ENCODE measurements around the gene RAB42.
"Not testable (repeated sequence)": the region's sequence is repeated elsewhere in the genome, so short reads cannot be mapped to it uniquely, and the experiment has no call there.

Gene RAB42

DNA sequence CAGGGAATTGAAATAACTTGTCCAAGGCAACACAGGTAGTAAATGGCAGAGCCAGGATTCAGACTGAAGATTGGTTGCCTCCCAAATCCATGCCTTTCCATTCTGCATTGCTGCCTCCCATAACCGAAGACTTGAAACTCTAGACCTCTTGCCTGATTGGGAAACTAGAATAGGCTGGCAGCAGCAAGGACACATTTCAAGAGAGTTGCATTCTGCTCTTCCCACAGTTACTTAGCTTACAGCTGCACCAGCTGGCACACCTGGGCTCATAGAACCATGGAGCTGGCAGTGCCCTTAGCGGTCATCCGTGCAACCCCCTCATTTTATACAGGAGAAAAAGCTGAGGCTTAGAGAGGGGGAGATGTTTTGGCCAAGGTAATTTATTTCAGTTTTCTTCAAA, 31.2 kb upstream of the RAB42 start:
- Histone ChIP-seq H3K36me3 (peaks cover 92% of the 10 kb centered on the region), H3K27ac (no peak overlapping the region), H3K4me3 (ENCODE audit: low read depth in 1 of 2, low read length in 1 of 2) (no peak overlapping the region), H3K4me1 (ENCODE audit: control insufficient read depth in 1 of 2, insufficient read depth in 1 of 2, low read depth in 1 of 2, low read length in 1 of 2) (no peaks in the 10 kb centered on the region), H3K9me3 (no peaks in the 10 kb centered on the region), H3K27me3 (no peaks in the 10 kb centered on the region)
- TF ChIP-seq CTCF (IDR thresholded peaks at IDR 0.05), result no peak

- H3K4me1 ChIP-seq (ENCODE audit: control insufficient read depth in 1 of 2, insufficient read depth in 1 of 2, low read depth in 1 of 2, low read length in 1 of 2), result no peaks in the 10 kb centered on the region
- no peak overlapping the region for H3K4me3 ChIP-seq (ENCODE audit: low read depth in 1 of 2, low read length in 1 of 2)
- TF ChIP-seq CTCF (IDR thresholded peaks at IDR 0.05), result no peak
- no peaks in the 10 kb centered on the region for H3K27me3 ChIP-seq
- H3K9me3 ChIP-seq, result no peaks in the 10 kb centered on the region
- H3K36me3 ChIP-seq, result peaks cover 97% of the 10 kb centered on the region
- H3K27ac ChIP-seq, result no peak overlapping the region
Measured at GRCh38 chr1:28564310-28564709, 27.8 kb upstream of the RAB42 start.

DNA sequence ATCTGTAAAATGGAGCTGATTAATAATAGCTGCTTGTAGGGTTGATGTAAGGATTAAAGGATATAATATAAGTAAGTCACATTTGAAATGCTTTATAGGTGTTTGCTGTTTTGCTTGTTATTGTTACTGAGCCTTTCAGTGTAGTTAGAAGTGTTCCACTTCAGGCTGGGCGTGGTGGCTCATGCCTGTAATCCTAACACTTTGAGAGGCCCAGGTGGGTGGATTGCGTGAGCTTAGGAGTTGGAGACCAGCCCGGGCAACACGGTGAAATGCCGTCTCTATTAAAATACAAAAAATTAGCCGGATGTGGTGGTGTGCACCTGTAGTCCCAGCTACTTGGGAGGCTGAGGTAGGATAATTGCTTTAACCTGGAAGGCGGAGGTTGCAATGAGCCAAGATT, 27.0 kb upstream of the RAB42 start:
- Histone ChIP-seq H3K4me1 (ENCODE audit: control insufficient read depth in 1 of 2, insufficient read depth in 1 of 2, low read depth in 1 of 2, low read length in 1 of 2) (no peaks in the 10 kb centered on the region), H3K27me3 (no peaks in the 10 kb centered on the region), H3K9me3 (no peaks in the 10 kb centered on the region), H3K27ac (no peak overlapping the region), H3K4me3 (ENCODE audit: low read depth in 1 of 2, low read length in 1 of 2) (no peak overlapping the region), H3K36me3 (peaks cover 95% of the 10 kb centered on the region)
- no peak for TF ChIP-seq CTCF (IDR thresholded peaks at IDR 0.05)

- Histone ChIP-seq H3K4me1 (ENCODE audit: control insufficient read depth in 1 of 2, insufficient read depth in 1 of 2, low read depth in 1 of 2, low read length in 1 of 2) (no peaks in the 10 kb centered on the region), H3K27ac (no peak overlapping the region), H3K4me3 (ENCODE audit: low read depth in 1 of 2, low read length in 1 of 2) (no peak overlapping the region), H3K9me3 (no peaks in the 10 kb centered on the region), H3K36me3 (peaks cover 94% of the 10 kb centered on the region), H3K27me3 (no peaks in the 10 kb centered on the region)
- TF ChIP-seq CTCF (IDR thresholded peaks at IDR 0.05), result no peak
Measured at GRCh38 chr1:28565726-28566125, 26.3 kb upstream of the RAB42 start.

DNA sequence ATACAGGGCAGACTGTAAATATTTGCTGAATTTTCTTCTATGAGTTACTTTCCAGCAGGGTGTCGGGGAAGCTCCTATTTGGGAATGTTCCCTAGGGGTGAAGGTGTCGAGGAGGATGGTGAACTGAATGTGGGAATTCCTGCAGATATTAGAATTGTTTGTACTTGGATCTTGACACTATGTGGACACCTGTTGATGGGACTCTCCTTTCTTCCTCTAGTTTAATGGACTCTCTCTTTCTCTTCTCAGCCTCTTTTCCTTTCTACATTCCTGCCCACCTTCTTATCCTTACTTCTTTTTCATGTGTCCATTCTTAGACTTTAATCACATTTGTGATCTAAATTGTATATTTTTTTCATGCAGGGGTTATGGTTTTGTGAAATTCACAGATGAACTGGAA, 25.1 kb upstream of the RAB42 start:
- peaks cover 94% of the 10 kb centered on the region for H3K36me3 ChIP-seq
- no peaks in the 10 kb centered on the region for H3K9me3 ChIP-seq
- TF ChIP-seq CTCF (IDR thresholded peaks at IDR 0.05), result no peak
- no peaks in the 10 kb centered on the region for H3K27me3 ChIP-seq
- H3K4me1 ChIP-seq (ENCODE audit: control insufficient read depth in 1 of 2, insufficient read depth in 1 of 2, low read depth in 1 of 2, low read length in 1 of 2), result no peaks in the 10 kb centered on the region
- H3K4me3 ChIP-seq (ENCODE audit: low read depth in 1 of 2, low read length in 1 of 2), result no peak overlapping the region
- no peak overlapping the region for H3K27ac ChIP-seq

- H3K27ac ChIP-seq, result no peak overlapping the region
- H3K27me3 ChIP-seq, result no peaks in the 10 kb centered on the region
- no peak for TF ChIP-seq CTCF (IDR thresholded peaks at IDR 0.05)
- peaks cover 87% of the 10 kb centered on the region for H3K36me3 ChIP-seq
- no peaks in the 10 kb centered on the region for H3K9me3 ChIP-seq
- H3K4me1 ChIP-seq (ENCODE audit: control insufficient read depth in 1 of 2, insufficient read depth in 1 of 2, low read depth in 1 of 2, low read length in 1 of 2), result no peaks in the 10 kb centered on the region
- H3K4me3 ChIP-seq (ENCODE audit: low read depth in 1 of 2, low read length in 1 of 2), result no peak overlapping the region
Measured at GRCh38 chr1:28571911-28572310, 20.2 kb upstream of the RAB42 start.

DNA sequence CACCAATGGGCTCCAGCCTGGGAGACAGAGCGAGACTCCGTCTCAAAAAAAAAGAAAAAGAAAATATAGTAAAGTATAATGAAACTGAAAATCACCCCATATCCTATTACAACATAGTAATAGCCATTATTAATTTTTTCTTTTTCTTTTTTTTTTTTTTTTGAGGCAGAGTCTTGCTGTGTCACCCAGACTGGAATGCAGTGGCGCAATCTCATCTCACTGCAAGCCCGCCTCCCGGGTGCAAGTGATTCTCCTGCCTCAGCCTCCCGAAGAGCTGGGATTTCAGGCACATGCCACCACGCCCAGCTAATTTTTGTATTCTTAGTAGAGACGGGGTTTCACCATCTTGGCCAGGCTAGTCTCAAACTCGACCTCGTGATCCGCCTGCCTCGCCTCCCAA, 19.2 kb upstream of the RAB42 start:
- peaks cover 87% of the 10 kb centered on the region for H3K36me3 ChIP-seq
- not testable (repeated sequence) for H3K27ac ChIP-seq; H3K4me3 ChIP-seq (ENCODE audit: low read depth in 1 of 2, low read length in 1 of 2); H3K27me3 ChIP-seq; H3K4me1 ChIP-seq (ENCODE audit: control insufficient read depth in 1 of 2, insufficient read depth in 1 of 2, low read depth in 1 of 2, low read length in 1 of 2); H3K9me3 ChIP-seq

All from neutrophil (primary cell).